HUES48 (cell line): ENCODE data around the gene SDF2L1.
"Not testable (repeated sequence)": the region's sequence is repeated elsewhere in the genome, so short reads cannot be mapped to it uniquely, and the experiment has no call there.

Experiments
- H3K27ac ChIP-seq: one replicate; pipeline ENCODE4 v1.7.0; 2013; ENCODE audit warnings: low read depth, low read length, inconsistent platforms
- H3K27me3 ChIP-seq: 2 replicates; pipeline ENCODE4 v1.6.1; 2013; ENCODE audit warnings: mild to moderate bottlenecking, low read length; ENCODE audit not compliant: control insufficient read depth, insufficient read depth
- H3K36me3 ChIP-seq: 2 replicates; pipeline ENCODE4 v1.6.1; 2013; ENCODE audit warnings: low read length; ENCODE audit not compliant: control insufficient read depth, insufficient read depth
- H3K4me1 ChIP-seq: 2 replicates; pipeline ENCODE4 v1.6.1; 2013; ENCODE audit warnings: mild to moderate bottlenecking, low read length; ENCODE audit not compliant: control insufficient read depth, insufficient read depth
- H3K4me3 ChIP-seq: 2 replicates; pipeline ENCODE4 v1.5.1; 2013; ENCODE audit warnings: mild to moderate bottlenecking, low read depth, low read length
- H3K9ac ChIP-seq: 2 replicates; pipeline ENCODE4 v1.6.1; 2013; ENCODE audit warnings: mild to moderate bottlenecking, low read depth, low read length, moderate library complexity
- H3K9me3 ChIP-seq: 2 replicates; pipeline ENCODE4 v1.6.1; 2013; ENCODE audit warnings: low read length; ENCODE audit not compliant: control insufficient read depth, insufficient read depth

Gene SDF2L1

DNA sequence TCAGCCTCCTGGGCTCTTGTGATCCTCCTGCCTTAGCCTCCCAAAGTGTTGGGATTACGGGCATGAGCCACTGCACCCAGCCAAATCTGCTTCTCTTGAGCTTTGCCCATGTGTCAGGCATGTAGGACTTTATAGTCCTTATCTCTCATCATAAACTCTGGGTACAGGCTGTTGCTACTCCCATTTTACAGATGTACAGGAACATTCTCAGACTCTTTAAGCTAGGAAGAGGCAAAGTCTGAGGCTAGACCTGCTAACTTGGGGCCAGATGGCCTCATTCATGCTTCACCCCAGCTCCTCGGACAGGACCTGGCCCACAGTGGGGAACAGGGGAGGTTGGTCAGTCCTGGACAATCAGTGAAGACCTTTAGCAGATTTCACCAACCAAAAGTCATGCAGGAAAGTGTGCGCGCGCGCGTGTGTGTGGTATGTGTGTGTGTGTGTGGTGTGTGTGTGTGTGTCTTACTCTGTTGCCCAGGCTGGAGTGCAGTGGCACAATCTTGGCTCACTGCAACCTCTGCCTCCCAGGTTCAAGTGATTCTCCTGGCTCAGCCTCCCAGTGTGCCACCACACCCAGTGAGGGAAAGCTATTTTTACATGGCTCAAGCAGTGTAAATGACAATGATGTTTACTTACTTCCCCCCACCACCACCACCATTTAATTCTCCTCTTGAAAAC, 36.1 kb upstream of the SDF2L1 start:
- peaks cover 11% of the 10 kb centered on the region for H3K36me3 ChIP-seq
- H3K27me3 ChIP-seq = no peaks in the 10 kb centered on the region
- H3K4me1 ChIP-seq = no peaks in the 10 kb centered on the region
- no peak overlapping the region for H3K27ac ChIP-seq
- H3K9ac ChIP-seq = no peak overlapping the region
- H3K9me3 ChIP-seq = no peaks in the 10 kb centered on the region
- no peak overlapping the region for H3K4me3 ChIP-seq

GRCh38 chr22:21606775-21607174, 35.3 kb upstream of the SDF2L1 start:
- Histone ChIP-seq H3K27me3 (no peaks in the 10 kb centered on the region), H3K4me3 (no peak overlapping the region), H3K4me1 (no peaks in the 10 kb centered on the region)

DNA sequence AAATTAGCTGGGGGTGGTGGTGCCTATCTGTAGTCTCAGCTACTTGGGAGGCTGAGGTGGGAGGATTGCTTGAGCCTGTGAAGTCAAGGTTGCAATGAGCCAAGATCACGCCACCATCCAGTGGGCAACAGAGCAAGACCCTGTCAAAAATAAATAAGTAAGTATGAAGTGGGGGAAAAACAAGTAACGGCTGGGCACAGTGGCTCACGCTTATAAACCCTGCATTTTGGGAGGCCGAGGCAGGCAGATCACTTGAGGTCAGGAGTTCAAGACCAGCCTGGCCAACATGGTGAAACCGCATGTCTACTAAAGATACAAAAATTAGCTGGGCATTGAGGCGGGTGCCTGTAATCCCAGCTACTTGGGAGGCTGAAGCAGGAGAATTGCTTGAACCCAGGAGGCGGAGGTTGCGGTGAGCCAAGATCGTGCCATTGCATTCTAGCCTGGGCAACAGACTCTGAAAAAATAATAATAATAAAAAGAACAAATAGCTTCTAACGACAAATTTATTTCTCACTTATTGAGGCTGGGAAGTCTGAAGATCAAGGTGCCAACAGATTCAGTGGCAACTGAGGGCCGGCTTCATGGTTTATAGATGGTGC, 32.4 kb upstream of the SDF2L1 start:
- H3K27ac ChIP-seq, H3K9me3 ChIP-seq: not testable (repeated sequence)

More at GRCh38 chr22:21606775-21607174, 35.3 kb upstream of the SDF2L1 start:
- Histone ChIP-seq H3K27ac (no peak overlapping the region), H3K9me3 (no peaks in the 10 kb centered on the region), H3K36me3 (peaks cover 19% of the 10 kb centered on the region), H3K9ac (no peak overlapping the region)

GRCh38 chr22:21611210-21611977, 30.7 kb upstream of the SDF2L1 start:
- Histone ChIP-seq H3K27ac (no peak overlapping the region), H3K4me1 (no peaks in the 10 kb centered on the region), H3K27me3 (no peaks in the 10 kb centered on the region), H3K9ac (no peak overlapping the region), H3K36me3 (peaks cover 46% of the 10 kb centered on the region), H3K9me3 (no peaks in the 10 kb centered on the region), H3K4me3 (no peak overlapping the region)

More for the DNA sequence above, 32.4 kb upstream of the SDF2L1 start:
- H3K4me1 ChIP-seq, H3K9ac ChIP-seq, H3K4me3 ChIP-seq, H3K27me3 ChIP-seq: not testable (repeated sequence)
- peaks cover 38% of the 10 kb centered on the region for H3K36me3 ChIP-seq

- no peak overlapping the region for H3K9ac ChIP-seq
- H3K4me3 ChIP-seq = no peak overlapping the region
- H3K4me1 ChIP-seq = no peaks in the 10 kb centered on the region
- H3K36me3 ChIP-seq = peaks cover 46% of the 10 kb centered on the region
- H3K9me3 ChIP-seq = no peaks in the 10 kb centered on the region
- H3K27ac ChIP-seq = no peak overlapping the region
- H3K27me3 ChIP-seq = no peaks in the 10 kb centered on the region
Observed at GRCh38 chr22:21612858-21613257, 29.2 kb upstream of the SDF2L1 start.

- Histone ChIP-seq H3K9me3 (no peaks in the 10 kb centered on the region), H3K27ac (no peak overlapping the region), H3K4me1 (no peaks in the 10 kb centered on the region), H3K9ac (no peak overlapping the region), H3K27me3 (no peaks in the 10 kb centered on the region), H3K36me3 (peaks cover 47% of the 10 kb centered on the region), H3K4me3 (no peak overlapping the region)
Observed at GRCh38 chr22:21613553-21614233, 28.4 kb upstream of the SDF2L1 start.

DNA sequence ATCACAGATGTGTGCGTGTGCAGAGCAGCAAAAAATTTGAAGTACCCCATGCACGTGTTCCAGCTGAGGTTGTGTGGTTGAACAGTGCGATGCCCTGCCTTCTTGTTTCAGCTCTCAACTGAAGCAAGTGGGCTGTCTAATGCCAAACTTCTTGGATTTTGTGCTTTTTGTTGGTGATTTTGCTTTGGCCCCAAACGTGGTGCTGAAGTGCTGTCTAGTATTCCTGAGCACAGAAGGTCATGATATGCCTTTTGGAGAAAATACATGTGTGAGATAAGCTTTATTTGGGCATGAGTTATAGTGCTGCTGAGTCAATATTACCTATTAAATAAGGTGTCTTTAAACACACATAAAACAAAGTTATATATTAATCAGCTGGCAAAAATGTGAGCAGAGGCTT, 26.4 kb upstream of the SDF2L1 start:
- Histone ChIP-seq H3K4me3 (no peak overlapping the region), H3K4me1 (no peaks in the 10 kb centered on the region), H3K9ac (no peak overlapping the region), H3K36me3 (peaks cover 42% of the 10 kb centered on the region), H3K27me3 (no peaks in the 10 kb centered on the region), H3K9me3 (no peaks in the 10 kb centered on the region), H3K27ac (no peak overlapping the region)

DNA sequence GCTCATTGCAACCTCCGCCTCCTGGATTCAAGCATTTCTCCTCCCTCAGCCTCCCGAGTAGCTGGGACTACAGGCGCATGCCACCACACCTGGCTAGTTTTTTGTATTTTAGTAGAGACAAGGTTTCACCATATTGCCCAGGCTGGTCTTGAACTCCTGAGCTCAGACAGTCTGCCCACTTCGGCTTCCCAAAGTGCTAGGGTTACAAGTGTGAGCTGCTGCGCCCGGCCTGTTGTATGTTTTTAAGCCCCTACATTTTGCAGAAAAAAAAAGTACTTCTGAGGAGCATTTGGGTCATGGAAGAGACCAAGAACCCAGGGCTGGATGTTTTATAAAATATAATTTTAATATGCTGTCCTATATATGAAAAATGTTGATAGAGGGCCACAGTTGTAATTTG, 24.8 kb upstream of the SDF2L1 start:
- H3K36me3 ChIP-seq = peaks cover 40% of the 10 kb centered on the region
- H3K4me1 ChIP-seq, H3K4me3 ChIP-seq, H3K27ac ChIP-seq, H3K9ac ChIP-seq, H3K27me3 ChIP-seq, H3K9me3 ChIP-seq: not testable (repeated sequence)

GRCh38 chr22:21621025-21621424, 21.1 kb upstream of the SDF2L1 start:
- H3K27me3 ChIP-seq = no peaks in the 10 kb centered on the region
- H3K9me3 ChIP-seq = no peaks in the 10 kb centered on the region
- H3K36me3 ChIP-seq = peaks cover 31% of the 10 kb centered on the region
- no peak overlapping the region for H3K27ac ChIP-seq
- no peak overlapping the region for H3K4me3 ChIP-seq
- H3K9ac ChIP-seq = no peak overlapping the region
- H3K4me1 ChIP-seq = no peaks in the 10 kb centered on the region

DNA sequence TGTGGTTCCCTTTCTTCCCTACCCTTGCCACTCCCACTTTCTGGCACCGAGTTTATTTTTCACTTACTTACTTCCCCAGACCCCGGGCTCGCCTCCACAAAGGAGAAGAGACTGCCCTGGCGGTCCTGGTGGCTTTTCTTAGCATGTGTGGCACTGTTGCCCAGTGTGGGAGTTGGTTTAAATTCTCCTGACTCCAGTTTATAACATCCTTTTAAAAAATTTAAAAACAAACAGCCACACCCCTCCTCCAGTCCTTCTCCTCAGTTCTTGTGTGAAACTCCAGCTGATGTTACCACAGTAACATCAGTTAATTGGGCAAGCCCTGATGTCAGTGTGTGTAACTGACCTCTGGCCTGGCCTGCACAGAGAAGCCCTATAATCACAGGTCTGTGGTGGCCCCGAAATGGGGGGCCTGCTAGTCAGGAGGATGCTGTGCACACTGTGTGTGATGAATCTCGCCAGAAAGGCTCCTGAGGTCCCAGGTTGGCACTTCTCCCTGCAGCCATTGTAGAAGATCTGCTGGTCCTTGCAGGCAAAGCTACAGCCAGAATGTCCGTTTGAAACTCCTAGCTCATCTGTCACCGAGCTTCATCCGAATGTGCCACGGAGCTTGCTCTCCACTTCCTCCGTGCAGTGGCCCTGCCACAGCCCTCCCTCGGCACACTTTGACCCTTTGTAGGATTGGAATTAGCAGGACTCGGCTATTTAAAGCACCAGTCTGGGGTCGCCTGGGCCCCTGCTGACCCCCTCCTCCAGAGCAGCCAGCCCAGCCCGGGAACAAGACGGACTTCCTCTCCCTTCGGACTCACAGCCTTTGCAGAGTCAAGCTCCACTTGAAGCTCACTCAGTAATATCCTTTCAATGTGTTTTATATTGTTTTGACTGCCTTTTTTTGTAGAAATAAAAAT, 19.8 kb upstream of the SDF2L1 start:
- H3K4me3 ChIP-seq = no peak overlapping the region
- H3K27me3 ChIP-seq = no peaks in the 10 kb centered on the region
- H3K36me3 ChIP-seq = peaks cover 30% of the 10 kb centered on the region
- H3K4me1 ChIP-seq = no peaks in the 10 kb centered on the region
- H3K9me3 ChIP-seq = no peaks in the 10 kb centered on the region
- H3K27ac ChIP-seq = no peak overlapping the region
- no peak overlapping the region for H3K9ac ChIP-seq
